ENCODE measurements around the gene CARD11. TPM values are rescaled to one million over a fixed set of nuclear protein-coding genes. Genes with fewer than 3 reads are reported as not detected.
"Not testable (repeated sequence)": the region's sequence is repeated elsewhere in the genome, so short reads cannot be mapped to it uniquely, and the experiment has no call there.

CARD11 gene
- total RNA-seq, 1 donor from 2014 or later: 0.31 TPM

GRCh38 chr7:2962865-2963264 lies 80.8 kb downstream of the CARD11 start:
- DNase-seq: no peak

- DNase-seq: no peak
These were observed 83.7 kb downstream of the CARD11 start for GRCh38 chr7:2959828-2960599.

GRCh38 chr7:2959103-2959680 lies 84.5 kb downstream of the CARD11 start:
- no peak for DNase-seq

DNA sequence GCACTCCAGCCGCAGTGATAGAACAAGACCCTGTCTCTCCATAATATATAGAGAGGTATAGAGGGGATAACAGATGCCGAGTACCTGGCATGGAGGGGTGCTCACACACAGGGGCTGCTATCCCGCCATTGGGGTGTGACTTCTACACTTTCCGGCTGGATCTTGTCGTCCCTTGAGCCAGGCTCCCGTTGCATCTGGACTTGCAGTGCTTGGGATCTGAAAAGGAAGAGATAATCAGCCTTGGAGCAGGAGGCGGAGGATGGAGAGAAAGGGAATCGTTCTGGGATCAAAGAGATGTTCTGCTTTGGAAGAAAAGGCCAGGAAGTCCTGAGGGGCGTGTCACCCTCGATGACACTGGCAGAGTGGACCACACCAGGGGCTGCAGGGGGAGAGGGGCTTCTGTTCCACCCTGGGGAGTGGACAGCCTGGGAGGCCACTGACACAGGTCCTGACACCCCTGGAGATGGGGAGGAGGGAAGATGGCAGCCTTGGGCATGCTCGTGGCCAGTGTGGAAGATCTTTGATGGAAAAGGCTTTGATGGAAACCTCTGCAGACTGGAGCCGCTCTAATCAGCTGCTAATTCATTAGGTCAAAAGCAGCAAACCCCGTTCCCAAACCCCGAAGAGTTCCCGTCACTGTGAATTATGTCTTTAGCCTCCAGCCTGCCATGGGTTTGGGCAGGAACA lies 85.1 kb downstream of the CARD11 start:
- no peak for DNase-seq

DNA sequence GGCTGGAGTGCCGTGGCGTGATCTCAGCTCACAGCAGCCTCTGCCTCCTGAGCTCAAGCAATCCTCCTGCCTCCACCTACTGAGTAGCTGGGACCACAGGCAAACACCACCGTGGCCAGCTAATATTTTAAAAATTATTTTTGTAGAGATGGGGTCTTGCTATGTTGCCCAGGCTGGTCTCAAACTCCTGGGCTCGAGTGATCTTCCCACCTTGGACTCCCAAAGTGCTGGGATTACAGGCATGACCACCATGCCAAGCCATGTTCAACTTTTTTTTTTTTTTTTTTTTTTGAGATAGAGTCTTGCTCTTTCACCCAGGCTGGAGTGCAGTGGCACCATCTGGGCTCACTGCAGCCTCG lies 86.3 kb downstream of the CARD11 start:
- not testable (repeated sequence) for DNase-seq

DNA sequence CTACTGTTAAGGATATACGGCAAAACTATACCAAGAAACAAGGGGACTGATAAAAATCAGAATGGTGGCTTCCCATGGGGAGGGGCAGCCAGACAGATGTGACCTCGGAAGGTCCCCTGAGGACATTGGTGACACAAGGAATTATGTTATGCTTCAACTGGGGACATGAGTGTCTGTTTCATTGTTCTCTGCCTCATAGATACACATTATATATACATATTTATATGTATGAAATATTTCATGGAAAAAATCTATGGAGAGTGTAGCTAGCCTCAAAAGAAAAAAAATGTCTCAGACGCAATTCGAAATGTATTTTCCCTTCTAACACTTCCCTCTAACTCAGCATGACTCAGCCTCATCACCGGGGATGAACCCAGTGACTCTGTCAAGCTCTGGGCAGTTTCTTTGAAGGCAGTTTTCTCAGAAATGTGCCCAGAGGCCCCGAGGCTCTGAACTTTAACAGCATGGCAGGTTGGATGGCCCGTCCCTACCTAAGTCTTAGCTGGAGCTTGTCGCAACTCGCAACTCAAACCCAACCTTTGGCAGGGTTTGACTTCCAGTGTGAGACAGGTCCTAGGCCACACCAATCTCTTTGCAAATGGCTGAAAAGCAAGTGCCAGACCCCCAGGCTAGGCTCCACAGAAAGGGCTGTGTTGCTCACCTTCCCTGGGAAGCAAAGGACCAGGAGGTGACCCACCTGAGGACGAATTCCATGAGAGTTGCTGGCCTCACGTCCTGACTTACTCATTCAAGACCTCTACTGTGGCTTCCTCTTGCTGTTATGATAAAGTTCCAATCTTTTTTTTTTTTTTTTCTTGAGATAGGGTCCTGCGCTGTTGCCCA lies 86.9 kb downstream of the CARD11 start:
- DNase-seq: no peak

DNA sequence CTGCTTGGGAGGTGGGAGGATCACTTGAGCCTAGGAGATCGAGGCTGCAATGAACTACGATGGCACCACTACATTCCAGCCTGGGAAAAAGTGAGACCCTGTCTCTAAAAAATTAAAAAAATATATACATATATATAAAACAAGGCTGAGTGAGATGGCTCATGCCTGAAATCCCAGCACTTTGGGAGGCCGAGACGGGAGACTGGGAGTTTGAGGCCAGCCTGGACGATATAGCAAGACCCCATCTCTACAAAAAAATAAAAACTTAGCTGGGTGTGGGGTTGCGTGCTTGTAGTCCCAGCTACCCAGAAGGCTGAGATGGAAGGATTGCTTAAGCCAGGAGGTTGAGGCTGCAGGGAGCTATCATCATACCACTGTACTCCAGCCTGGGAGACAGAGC lies 87.6 kb downstream of the CARD11 start:
- no peak for DNase-seq

DNA sequence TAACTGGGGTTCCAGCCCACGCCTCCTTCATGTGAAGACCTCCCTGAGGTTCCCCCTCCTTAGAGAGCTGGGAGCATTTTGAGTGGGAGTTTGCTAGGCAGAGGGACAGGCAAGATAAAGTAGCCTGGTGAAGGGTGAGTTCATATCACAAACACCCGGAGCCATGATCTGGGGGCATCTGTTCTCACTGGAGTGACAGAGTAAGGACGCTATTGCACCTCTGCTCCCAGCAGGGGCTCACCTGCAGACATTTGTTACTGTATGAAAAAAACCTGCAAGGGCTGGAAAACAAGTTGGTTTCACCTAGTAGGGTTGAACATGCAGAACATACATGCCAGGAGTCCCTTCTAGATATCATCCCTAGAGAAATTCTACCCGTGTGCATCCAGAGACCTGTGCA lies 88.4 kb downstream of the CARD11 start:
- DNase-seq: no peak

GRCh38 chr7:2954433-2954853 lies 89.2 kb downstream of the CARD11 start:
- no peak for DNase-seq

DNA sequence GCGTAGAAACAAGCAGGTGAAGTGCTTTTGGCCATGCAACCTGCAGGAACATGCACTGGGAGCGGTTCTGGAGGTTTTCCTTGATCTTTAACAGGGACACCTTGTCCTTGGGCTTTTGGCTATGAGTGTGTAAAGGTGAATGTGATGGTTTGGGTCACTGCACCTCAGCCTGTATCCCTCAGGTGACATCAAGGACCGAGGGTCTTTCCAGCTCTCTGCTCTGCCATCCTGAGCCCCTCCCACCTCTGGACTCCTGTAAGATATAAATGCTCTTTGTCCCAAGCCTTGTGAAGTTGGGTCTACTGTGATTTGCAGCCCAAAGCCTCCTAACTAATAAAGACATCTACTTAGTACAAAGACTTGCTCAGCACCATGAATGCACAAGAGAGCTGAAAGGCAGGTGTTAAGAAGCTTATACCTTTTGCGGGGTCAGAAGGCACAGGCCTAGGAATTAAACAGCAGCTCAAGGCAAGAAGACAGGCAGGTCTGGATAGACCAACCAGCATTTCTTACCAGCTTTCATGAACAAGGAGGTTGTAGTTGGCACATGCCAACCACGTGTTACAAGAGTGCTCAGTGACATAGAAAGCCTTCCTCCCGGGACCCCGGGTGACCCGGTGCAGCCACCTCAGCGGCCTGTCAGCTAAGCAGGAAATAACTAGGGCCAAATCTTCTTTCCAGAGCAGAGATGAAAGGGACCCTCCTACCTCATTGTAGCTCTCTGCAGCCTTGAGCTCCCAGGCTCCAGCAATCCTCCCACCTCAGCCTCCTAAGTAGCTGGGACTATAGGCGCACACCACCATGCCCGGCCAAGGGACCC lies 89.9 kb downstream of the CARD11 start:
- no peak for DNase-seq

DNA sequence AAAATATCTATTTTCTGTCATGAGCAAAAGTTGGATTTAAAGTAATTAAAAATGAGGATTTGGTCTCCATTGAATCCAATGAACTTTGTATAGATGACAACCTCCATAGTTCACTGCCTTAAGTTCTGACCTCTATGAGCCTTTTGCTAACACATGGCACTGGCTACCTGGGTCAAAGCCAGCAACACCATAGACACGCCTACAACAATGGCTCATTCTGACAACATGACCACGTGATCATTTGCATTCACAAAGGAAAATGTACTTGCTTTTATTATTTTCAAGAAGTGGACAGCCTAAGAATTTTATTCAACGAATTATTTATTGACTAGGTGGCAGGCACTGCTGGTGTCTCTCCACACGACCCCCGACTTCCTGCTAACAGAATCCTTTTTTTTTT lies 90.6 kb downstream of the CARD11 start:
- DNase-seq: no peak

DNA sequence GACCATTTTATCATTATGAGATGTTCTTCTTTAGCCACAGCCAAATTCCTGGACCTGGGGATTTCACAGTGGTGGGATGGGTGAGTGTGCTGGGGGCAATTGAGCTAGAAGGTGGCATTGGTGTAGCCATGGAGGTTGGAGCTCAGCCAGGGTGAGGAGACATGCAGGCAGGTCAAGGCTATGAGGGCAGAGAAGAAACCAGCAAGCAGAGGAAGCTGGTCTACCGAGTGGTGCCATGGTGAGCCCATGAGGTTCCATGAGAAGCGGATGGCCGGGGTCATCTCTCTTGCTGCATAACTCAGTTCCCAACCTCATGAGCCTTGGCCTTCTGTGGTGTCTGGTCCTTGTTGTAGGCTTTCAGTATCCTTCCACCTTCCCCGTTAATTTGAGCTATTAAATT lies 91.4 kb downstream of the CARD11 start:
- DNase-seq: no peak

GRCh38 chr7:2950578-2950977 lies 93.1 kb downstream of the CARD11 start:
- DNase-seq: no peak

- DNase-seq: no peak
These were observed 94.9 kb downstream of the CARD11 start for GRCh38 chr7:2948749-2949148.

DNA sequence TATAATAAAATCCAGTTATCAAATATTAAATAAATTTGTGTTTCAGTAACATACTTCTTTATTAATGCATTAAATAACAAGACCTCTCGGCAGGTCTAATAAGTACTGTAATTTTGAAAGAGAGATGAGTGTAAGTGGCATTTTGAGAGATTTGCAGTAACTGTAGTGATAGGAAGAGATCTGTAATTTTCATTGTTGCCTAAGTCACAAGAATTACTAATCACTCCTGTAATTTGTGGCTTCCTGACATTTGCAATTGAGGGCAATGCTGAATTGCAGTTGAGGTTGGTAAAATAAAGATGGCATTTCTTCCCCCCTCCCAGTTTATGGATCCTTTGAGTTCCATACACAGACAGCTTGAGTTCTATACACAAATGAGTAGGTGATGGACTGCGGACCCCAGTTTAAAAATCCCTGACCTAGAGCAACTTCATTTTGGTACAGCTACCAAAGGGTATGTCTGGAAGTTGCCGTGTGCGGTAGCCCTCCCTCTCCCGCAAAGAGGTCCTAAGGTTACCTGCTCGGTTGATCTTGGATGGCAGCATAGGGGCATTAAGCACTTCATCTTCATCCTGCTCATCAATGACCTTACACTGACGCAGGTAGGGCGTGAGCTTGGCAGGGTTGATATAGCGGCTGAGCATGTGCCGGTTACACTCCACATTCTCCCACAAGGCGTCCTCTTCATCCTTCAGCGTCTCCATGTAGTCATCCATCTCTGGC lies 96.4 kb downstream of the CARD11 start:
- DNase-seq: no peak

DNA sequence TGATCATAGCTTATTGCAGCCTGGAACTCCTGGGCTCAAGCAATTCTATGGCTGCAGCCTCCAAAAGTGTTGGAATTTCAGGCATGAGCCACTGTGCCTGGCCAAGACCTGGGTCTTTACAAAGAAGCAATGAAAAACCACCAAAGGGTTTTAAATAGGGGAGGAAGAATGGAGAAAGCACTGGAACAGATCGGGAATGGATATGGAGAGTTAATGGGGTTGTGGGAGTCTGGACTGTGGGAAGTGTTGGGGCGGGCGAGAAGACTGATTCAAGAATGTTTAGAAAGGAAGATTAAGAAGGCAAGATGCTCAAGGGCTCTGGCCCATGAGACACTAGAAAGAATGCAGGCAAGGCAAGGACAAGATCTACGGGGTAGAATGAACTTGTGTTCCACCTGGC lies 98.5 kb downstream of the CARD11 start:
- no peak for DNase-seq

- no peak for DNase-seq
These were observed 98.9 kb downstream of the CARD11 start for GRCh38 chr7:2944739-2945138.

DNA sequence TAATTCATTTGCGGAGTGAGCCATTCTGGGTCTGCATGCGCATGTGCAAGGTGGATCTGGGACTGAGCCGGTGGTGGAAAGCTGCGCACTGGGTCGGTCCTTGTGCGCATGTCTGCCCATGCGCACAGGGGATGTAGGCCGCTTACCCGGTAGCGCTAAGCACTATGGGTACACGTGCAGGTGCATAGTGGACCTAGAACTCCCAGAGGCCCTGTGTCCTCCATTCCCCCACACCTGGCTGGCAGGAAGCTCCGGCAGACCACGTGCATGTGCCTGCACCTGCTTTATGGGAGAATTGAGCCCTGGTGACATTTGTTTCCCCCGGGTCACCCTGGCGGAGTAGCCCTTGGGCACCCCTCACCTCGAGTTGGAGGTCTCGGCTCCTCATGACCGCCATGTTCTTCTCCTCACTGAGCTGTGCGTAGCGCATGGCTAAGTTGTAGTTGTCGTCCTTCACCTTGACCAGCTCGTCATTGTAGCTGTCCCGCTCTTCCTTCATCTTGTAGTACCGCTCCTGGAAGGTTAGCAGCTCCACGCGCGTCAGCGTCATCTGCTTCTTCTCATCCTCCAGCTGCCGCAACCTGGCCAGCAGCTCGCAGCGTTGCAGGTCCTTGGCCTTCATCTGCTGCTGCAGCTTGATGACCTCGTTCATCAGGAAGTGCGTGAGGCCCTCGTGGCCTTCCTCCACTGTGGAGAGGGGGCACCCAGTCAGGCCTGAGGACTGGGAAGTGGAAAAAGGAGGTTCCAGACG lies 99.6 kb downstream of the CARD11 start:
- no peak for DNase-seq

GRCh38 chr7:2941216-2941859 lies 102.3 kb downstream of the CARD11 start:
- DNase-seq: no peak

DNA sequence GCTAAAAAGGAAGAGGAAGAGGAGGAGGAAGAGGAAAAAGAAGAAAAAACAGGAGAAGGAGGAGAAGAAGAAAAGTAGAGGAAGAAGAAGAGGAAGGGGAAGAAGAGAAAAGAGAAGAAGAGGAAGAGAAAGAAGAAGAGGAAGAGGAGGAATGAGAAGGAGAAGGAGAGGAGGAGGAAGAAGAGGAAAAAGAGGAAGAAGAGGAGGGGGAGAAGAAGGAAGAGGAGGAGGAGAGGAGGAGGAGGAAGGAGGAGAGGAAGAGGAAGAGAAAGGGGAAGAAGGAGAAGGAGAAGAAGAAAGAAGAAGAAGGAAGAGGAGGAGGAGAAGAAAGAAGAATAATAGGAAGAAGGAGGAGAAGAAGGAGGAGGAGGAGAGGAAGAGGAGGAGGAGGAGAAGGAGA lies 103.2 kb downstream of the CARD11 start:
- no peak for DNase-seq

Data from occipital lobe (tissue), 2 donors.